Measurements from ENCODE around the gene PNMA6E.
"Not testable (repeated sequence)": the region's sequence is repeated elsewhere in the genome, so short reads cannot be mapped to it uniquely, and the experiment has no call there.

The PNMA6E gene

GRCh38 chrX:153387987-153388721 is 13.0 kb downstream of the PNMA6E start:
- no peak for TF ChIP-seq CTCF (IDR thresholded peaks at IDR 0.05; ENCODE audit: extremely low read depth, insufficient read depth, missing control alignments)
- in situ Hi-C loops (cut with MboI; ENCODE audit: low pct_unique_long_range_greater_than_20kb, low sequenced_read_pairs, unreplicated experiment) = no loop called here
- no peak for DNase-seq (ENCODE audit: low spot score)

- in situ Hi-C loops (cut with MboI; ENCODE audit: low pct_unique_long_range_greater_than_20kb, low sequenced_read_pairs, unreplicated experiment) = no loop called here
These were observed 13.8 kb downstream of the PNMA6E start for GRCh38 chrX:153387345-153387744.

GRCh38 chrX:153386097-153386496 is 15.1 kb downstream of the PNMA6E start:
- in situ Hi-C loops (cut with MboI; ENCODE audit: low pct_unique_long_range_greater_than_20kb, low sequenced_read_pairs, unreplicated experiment) = no loop called here
- TF ChIP-seq CTCF (IDR thresholded peaks at IDR 0.05; ENCODE audit: extremely low read depth, insufficient read depth, missing control alignments) = no peak
- no peak for DNase-seq (ENCODE audit: low spot score)

More at GRCh38 chrX:153387345-153387744, 13.8 kb downstream of the PNMA6E start:
- no peak for DNase-seq (ENCODE audit: low spot score)
- no peak for TF ChIP-seq CTCF (IDR thresholded peaks at IDR 0.05; ENCODE audit: extremely low read depth, insufficient read depth, missing control alignments)

- in situ Hi-C loops (cut with MboI; ENCODE audit: low pct_unique_long_range_greater_than_20kb, low sequenced_read_pairs, unreplicated experiment); DNase-seq (ENCODE audit: low spot score): not testable (repeated sequence)
These were observed 16.2 kb downstream of the PNMA6E start for GRCh38 chrX:153384973-153385372.

- no peak for TF ChIP-seq CTCF (IDR thresholded peaks at IDR 0.05; ENCODE audit: extremely low read depth, insufficient read depth, missing control alignments)
- in situ Hi-C loops (cut with MboI; ENCODE audit: low pct_unique_long_range_greater_than_20kb, low sequenced_read_pairs, unreplicated experiment) = no loop called here
- DNase-seq (ENCODE audit: low spot score) = no peak
These were observed 16.8 kb downstream of the PNMA6E start for GRCh38 chrX:153384390-153384789.

- in situ Hi-C loops (cut with MboI; ENCODE audit: low pct_unique_long_range_greater_than_20kb, low sequenced_read_pairs, unreplicated experiment) = no loop called here
- TF ChIP-seq CTCF (IDR thresholded peaks at IDR 0.05; ENCODE audit: extremely low read depth, insufficient read depth, missing control alignments) = no peak
- DNase-seq (ENCODE audit: low spot score) = no peak
These were observed 18.3 kb downstream of the PNMA6E start for GRCh38 chrX:153382563-153383482.
